Transverse colon (tissue), 4 donors: ENCODE results near the gene KRTAP5-10. TPM values are rescaled to one million over a fixed set of nuclear protein-coding genes. Genes with fewer than 3 reads are reported as not detected.
"Not testable (repeated sequence)": the region's sequence is repeated elsewhere in the genome, so short reads cannot be mapped to it uniquely, and the experiment has no call there.

Experiments
- DNase-seq: peaks from one replicate; pipeline ENCODE4 v3.0.0-alpha.2; 2019
- H3K27ac ChIP-seq, 4 donors: fragments of 200-600 bp; sonication (generic); 2 replicates each; pipeline ENCODE4 v1.5.1; 2016 to 2018; ENCODE audit warnings: inconsistent platforms in 4 of 4
- H3K27me3 ChIP-seq: fragments of 200-600 bp; sonication (generic); 2 replicates; pipeline ENCODE4 v1.5.1; 2017; ENCODE audit warnings: inconsistent platforms
- H3K36me3 ChIP-seq, 4 donors: fragments of 200-600 bp; sonication (generic); 2 replicates each; pipeline ENCODE4 v1.5.1; 2017 to 2019; ENCODE audit warnings: inconsistent platforms in 4 of 4
- H3K4me1 ChIP-seq, 4 donors: fragments of 200-600 bp; sonication (generic); 2 replicates each; pipeline ENCODE4 v1.5.1; 2017 to 2020; ENCODE audit warnings: inconsistent platforms in 4 of 4
- H3K4me3 ChIP-seq, 4 donors: fragments of 200-600 bp; sonication (generic); 1 replicate in 1 of 4; 2 replicates in 3 of 4; pipeline versions ENCODE4 v1.5.1 to v1.6.1; 2017 to 2019; ENCODE audit warnings: inconsistent platforms in 4 of 4
- H3K9me3 ChIP-seq, 2 donors: fragments of 200-600 bp; sonication (generic); 2 replicates each; pipeline ENCODE4 v1.5.1; 2017 to 2019; ENCODE audit warnings: inconsistent platforms in 2 of 2
- EP300 ChIP-seq: sonication (generic); formaldehyde crosslinking; IDR thresholded peaks from one replicate; pipeline ENCODE4 v1.6.1; 2017; ENCODE audit warnings: antibody characterized with exemption, low read depth
- POLR2A ChIP-seq: fragments of 450-650 bp; IDR thresholded peaks from one replicate; pipeline ENCODE4 v1.6.1; 2016; ENCODE audit warnings: antibody characterized with exemption, mild to moderate bottlenecking, moderate library complexity
- POLR2AphosphoS5 ChIP-seq, 3 donors: sonication (generic); formaldehyde crosslinking; IDR thresholded peaks; one replicate each; pipeline ENCODE4 v1.6.1; 2016; ENCODE audit warnings: antibody characterized with exemption in 3 of 3
- WGBS, 2 donors: methylation state at CpG; one replicate each; pipeline ENCODE4 v1.1.5; 2018; ENCODE audit warnings: low coverage in 1 of 2; 5-methylcytosine and 5-hydroxymethylcytosine counted together
- in situ Hi-C, 4 donors: fragments of 200-750 bp; cut with MboI; loops; one replicate each; pipeline versions ENCODE4 v1.15.0 to v1.15.1; 2017; ENCODE audit warnings: low sequenced_read_pairs in 3 of 4, low pct_ligation_motif_present in 1 of 4, low pct_unique_long_range_greater_than_20kb in 1 of 4
- intact Hi-C: fragments of 100-400 bp; cut with DNase I; formaldehyde crosslinking; loops from one replicate; pipeline ENCODE4 v1.15.1; 2023; ENCODE audit warnings: low total_unique reads
- total RNA-seq, 4 donors: library from RNA; depleted of rRNA; stranded (reverse); fragments of >200 nt; gene quantifications; one replicate each; pipeline ENCODE4 v1.1.0, GENCODE V29; 2016
- TF ChIP-seq, protein P1 (sequence below), 5 experiments: fragments of 200-600 bp in 3 of 5; fragments of 450-650 bp in 2 of 5; sonication (generic) in 3 of 5; IDR thresholded peaks; 1 replicate in 2 of 5; 2 replicates in 3 of 5; pipeline ENCODE4 v1.5.1; 2016 to 2017; ENCODE audit warnings: antibody characterized with exemption in 5 of 5, inconsistent platforms in 3 of 5, mild to moderate bottlenecking in 2 of 5, moderate library complexity in 1 of 5

Gene KRTAP5-10
- total RNA-seq, 4 donors from 2014 or later = 1.8 TPM; not detected in 3

GRCh38 chr11:71563406-71563805 is 2.0 kb upstream of the KRTAP5-10 start:
- TF ChIP-seq, protein P1, sequence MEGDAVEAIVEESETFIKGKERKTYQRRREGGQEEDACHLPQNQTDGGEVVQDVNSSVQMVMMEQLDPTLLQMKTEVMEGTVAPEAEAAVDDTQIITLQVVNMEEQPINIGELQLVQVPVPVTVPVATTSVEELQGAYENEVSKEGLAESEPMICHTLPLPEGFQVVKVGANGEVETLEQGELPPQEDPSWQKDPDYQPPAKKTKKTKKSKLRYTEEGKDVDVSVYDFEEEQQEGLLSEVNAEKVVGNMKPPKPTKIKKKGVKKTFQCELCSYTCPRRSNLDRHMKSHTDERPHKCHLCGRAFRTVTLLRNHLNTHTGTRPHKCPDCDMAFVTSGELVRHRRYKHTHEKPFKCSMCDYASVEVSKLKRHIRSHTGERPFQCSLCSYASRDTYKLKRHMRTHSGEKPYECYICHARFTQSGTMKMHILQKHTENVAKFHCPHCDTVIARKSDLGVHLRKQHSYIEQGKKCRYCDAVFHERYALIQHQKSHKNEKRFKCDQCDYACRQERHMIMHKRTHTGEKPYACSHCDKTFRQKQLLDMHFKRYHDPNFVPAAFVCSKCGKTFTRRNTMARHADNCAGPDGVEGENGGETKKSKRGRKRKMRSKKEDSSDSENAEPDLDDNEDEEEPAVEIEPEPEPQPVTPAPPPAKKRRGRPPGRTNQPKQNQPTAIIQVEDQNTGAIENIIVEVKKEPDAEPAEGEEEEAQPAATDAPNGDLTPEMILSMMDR (IDR thresholded peaks at IDR 0.05) = peak in 3 of 5 experiments; percentile 12 to 20 (median 14)
- TF ChIP-seq EP300 = no peak
- Histone ChIP-seq H3K27ac (no peak overlapping the region), H3K4me1 (no peaks in the 10 kb centered on the region), H3K27me3 (peaks cover 15% of the 10 kb centered on the region), H3K36me3 (no peaks in the 10 kb centered on the region), H3K4me3 (no peak overlapping the region), H3K9me3 (no peaks in the 10 kb centered on the region)
- intact Hi-C loops = no loop called here
- no peak for DNase-seq
- in situ Hi-C loops = no loop called here
- 25 to 36% methylated on average over 8 of the region's 8 CpGs for WGBS, 2 donors

DNA sequence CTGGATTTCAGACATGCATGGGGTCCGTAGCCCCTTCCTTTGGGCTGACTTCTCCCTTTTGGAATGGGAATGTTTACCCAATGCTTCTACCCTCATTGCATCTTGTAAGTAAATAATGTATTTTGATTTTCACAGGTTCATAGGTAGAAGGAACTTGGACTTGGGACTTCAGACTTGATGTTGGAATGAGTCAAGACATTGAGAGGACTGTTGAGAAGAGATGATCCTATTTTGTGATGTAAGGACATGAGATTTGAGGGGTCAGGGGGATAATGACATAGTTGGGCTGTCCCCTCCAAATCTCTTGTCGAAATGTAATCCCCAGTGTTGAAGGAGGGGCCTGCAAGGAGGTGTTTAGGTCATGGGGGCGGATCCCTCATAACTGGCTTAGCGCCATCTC is 933 bp upstream of the KRTAP5-10 start:
- no peak for DNase-seq
- peaks cover 0 to 3% (median 0%) of the 10 kb centered on the region in 4 donors for H3K4me1 ChIP-seq
- H3K27ac ChIP-seq = no peak overlapping the region
- WGBS, 2 donors = 79% methylated on average over 4 of the region's 4 CpGs; no CpG with 5 or more reads in 1 of the 2 donors
- H3K36me3 ChIP-seq = no peaks in the 10 kb centered on the region
- TF ChIP-seq EP300 (no peak), POLR2AphosphoS5 (IDR thresholded peaks at IDR 0.05) (no peak), POLR2A (no peak)
- TF ChIP-seq, protein P1 (IDR thresholded peaks at IDR 0.05) = no peak
- no peak overlapping the region for H3K4me3 ChIP-seq
- no peaks in the 10 kb centered on the region for H3K9me3 ChIP-seq
- intact Hi-C loops = no loop called here
- peaks cover 15% of the 10 kb centered on the region for H3K27me3 ChIP-seq
- in situ Hi-C loops = no loop called here

DNA sequence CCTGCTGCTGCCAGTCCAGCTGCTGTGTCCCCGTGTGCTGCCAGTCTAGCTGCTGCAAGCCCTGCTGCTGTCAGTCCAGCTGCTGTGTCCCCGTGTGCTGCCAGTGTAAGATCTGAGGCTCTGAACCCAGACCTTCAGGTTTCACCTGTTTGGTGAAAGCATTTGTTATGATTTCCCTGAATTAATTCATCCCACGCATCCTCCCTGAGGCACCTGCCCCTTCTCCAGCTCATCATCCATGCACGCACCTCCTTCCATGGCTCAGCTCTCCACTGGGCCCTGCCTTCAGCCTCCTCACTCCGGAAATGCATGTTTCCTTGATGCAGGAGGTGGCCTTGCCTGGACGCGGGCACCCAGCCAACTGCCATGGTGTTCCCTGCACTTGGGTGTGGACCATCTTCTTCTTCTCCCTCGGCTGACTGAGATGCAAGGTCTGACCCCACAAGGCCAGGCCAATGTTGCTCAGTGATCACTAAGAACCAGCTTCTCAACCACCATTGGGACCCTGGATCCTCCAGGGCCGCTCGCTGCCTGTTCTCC is 788 bp downstream of the KRTAP5-10 start:
- Histone ChIP-seq H3K9me3 (no peaks in the 10 kb centered on the region), H3K4me3 (no peak overlapping the region), H3K27ac (no peak overlapping the region), H3K27me3 (peaks cover 15% of the 10 kb centered on the region), H3K36me3 (no peaks in the 10 kb centered on the region), H3K4me1 (peaks cover 0 to 3% (median 0%) of the 10 kb centered on the region in 4 donors)
- in situ Hi-C loops (no loop called here), intact Hi-C loops (loop anchor here (5.0 kb wide), 1 partner anchor 1141 kb away; no protein-coding TSS in a partner anchor)
- 47 to 80% methylated on average over 1 to 9 of the region's 10 CpGs for WGBS, 2 donors
- DNase-seq = peak; percentile 18
- TF ChIP-seq, protein P1 (IDR thresholded peaks at IDR 0.05) = no peak
- TF ChIP-seq POLR2A = no peak
- no peak for TF ChIP-seq POLR2AphosphoS5 (IDR thresholded peaks at IDR 0.05)
- no peak for TF ChIP-seq EP300

- H3K27ac ChIP-seq, H3K9me3 ChIP-seq, H3K4me1 ChIP-seq, in situ Hi-C loops, DNase-seq, H3K4me3 ChIP-seq, H3K36me3 ChIP-seq: not testable (repeated sequence)
- 27 to 66% methylated on average over 3 to 17 of the region's 21 CpGs for WGBS, 2 donors
- H3K27me3 ChIP-seq = peaks cover 15% of the 10 kb centered on the region
- intact Hi-C loops = loop anchor here (5.0 kb wide), 1 partner anchor 1140 kb away; no protein-coding TSS in a partner anchor
Observed at GRCh38 chr11:71566626-71567599, 1.6 kb downstream of the KRTAP5-10 start.

DNA sequence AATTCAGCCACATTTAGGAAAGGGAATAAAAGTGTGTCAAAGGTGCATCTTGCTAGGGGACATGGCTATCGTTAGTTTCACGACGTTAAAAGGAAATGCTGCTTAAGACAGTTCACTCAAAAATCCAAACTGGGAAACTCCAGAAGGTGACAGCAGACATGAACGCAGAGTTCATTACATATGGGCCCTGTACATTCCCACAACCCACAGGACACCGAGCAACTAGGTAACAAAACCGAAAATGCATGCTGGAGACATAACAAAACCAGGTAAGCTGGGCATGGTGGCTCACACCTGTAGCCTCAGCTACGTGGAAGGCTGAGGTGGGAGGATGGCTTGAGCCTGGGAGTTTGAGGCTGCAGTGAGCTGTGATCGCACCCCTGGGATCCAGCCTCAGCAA is 2.3 kb downstream of the KRTAP5-10 start:
- intact Hi-C loops = loop anchor here (5.0 kb wide), 1 partner anchor 1140 kb away; no protein-coding TSS in a partner anchor
- WGBS, 2 donors = 43 to 85% methylated on average over 2 to 7 of the region's 8 CpGs
- H3K4me3 ChIP-seq, H3K9me3 ChIP-seq, H3K4me1 ChIP-seq, H3K27ac ChIP-seq, H3K36me3 ChIP-seq, in situ Hi-C loops, DNase-seq: not testable (repeated sequence)
- peaks cover 14% of the 10 kb centered on the region for H3K27me3 ChIP-seq
